Stimulated activated CD4-positive, alpha-beta T cell treated with anti-CD3 and anti-CD28 coated beads, Interleukin-1b, Interleukin-23, amount 100 ng/mL, for 1 hour (primary cell): ENCODE results near the gene UBE2J2.

Experiments
- DNase-seq, 2 donors: peaks; one replicate each; pipeline ENCODE4 v3.0.0-alpha.2; 2020; ENCODE audit warnings: low read depth in 2 of 2

Gene UBE2J2

DNA sequence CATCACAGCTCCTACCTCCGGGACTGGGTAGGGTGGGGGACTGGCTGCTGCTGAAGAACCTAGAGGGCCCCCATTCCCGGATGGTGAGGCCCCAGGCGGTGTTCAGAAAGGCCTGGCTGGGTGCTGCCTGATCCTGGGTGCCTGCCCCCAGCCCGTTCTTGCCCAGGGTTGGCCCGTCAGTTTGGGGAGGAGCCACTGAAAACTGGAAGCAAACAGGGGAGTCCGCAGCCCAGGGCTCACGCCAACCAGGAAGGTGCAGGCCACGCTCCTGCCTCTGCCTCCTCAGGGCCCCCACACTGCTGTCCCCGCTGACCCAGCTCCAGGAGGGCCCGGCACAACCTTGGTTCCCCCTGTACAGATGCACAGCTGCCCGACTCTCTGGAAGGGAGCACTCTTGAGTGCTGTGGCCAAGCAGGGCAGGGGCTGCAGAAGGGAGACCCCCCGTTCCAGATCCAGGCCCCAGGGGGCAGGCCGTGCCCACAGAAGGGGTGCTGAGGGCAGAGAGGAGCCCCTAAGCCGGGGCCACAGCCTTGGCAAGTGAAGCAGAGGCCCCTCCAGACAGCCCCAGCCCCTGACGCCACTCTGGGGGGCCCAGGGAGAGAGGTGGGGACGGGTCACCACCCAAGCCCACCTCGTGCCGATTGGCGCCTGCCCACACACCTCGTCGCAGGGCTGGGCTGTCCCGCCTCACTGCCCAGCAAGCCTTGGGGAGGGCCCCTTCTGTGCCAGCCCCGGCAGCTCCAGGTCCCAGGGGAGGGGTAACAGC lies 32.6 kb downstream of the UBE2J2 start:
- DNase-seq, result no peak

GRCh38 chr1:1240348-1240732 lies 33.3 kb downstream of the UBE2J2 start:
- no peak for DNase-seq

DNA sequence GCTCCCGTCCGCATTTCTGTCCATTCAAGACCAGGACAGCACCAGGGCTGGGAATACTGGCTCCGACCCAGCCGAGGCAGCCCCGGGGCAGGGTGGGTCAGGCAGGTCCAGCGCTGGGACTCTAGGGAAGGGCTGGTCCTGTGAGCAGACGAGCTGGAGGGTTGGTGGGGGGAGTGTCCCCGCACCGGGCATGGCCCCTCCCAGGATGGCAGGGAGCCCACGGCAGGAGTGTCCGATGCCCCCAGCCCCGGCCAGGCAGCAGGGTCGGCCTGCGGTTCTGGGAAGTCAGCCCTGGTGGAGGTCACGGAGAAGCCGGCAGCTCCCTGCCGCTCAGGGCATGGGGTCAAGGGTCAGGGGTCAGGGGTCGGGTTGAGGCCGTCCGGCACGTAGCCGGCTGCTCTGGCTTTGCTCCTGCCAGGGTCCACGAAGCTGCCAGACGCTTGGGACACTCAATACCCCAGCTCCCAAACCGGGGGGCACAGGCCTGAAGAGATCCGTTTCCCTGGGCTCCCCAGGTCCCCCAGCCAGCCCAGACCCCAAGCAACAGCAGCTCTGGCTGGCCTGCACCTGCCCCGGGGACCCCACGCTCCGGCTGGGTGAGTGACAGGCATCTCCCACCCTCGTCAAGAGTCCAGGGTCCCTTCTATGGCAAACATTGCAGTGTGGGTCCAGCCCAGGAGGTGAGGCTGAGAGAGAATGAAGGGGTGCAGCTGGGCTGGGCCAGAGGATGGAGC lies 33.9 kb downstream of the UBE2J2 start:
- DNase-seq, result no peak

- DNase-seq, result no peak
Observed at GRCh38 chr1:1239227-1239613, 34.4 kb downstream of the UBE2J2 start.

GRCh38 chr1:1238702-1239178 lies 34.9 kb downstream of the UBE2J2 start:
- DNase-seq, result no peak

DNA sequence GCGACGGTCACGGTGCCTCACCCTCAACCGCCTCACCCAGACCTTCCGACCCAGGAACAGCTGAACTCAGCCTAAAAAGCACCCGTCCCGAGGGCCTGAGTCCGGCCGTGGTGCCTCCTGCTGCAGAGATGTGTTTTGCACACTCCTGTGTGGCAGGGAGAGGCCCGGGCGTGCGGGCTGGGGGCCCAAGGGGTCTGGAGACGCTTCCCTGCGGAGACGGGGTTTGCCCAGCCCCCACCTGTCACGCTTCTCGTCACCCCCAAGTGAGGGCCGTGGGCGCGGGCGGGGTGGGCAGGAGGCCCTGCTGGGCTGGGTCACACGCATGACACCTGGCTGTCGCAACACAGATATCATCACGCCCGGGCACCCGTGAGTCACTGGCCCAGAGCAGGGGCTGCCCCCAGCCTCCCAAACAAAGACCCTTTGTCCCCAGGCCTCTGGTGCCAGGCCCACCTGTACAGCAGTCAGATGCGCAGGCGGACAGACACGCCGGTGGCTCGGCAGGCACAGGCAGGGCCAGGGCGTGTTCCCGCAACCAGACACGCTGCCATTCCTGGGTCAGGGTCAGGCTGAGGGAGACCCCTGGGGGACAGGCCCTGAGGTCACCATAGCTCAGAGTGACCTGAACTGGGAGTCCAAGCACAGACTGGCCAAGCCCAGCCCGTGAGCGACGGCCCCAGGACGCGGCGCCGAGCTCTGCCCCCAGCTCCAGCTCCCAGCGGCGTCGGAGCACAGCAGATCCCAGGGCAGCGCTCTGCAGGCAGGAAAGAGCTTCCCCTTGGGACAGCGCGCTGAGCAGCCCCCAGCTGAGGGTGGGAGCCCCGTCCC lies 35.6 kb downstream of the UBE2J2 start:
- DNase-seq, result no peak

- no peak for DNase-seq
Observed at GRCh38 chr1:1236945-1237873, 36.4 kb downstream of the UBE2J2 start.

GRCh38 chr1:1236176-1236763 lies 37.4 kb downstream of the UBE2J2 start:
- DNase-seq, result no peak

DNA sequence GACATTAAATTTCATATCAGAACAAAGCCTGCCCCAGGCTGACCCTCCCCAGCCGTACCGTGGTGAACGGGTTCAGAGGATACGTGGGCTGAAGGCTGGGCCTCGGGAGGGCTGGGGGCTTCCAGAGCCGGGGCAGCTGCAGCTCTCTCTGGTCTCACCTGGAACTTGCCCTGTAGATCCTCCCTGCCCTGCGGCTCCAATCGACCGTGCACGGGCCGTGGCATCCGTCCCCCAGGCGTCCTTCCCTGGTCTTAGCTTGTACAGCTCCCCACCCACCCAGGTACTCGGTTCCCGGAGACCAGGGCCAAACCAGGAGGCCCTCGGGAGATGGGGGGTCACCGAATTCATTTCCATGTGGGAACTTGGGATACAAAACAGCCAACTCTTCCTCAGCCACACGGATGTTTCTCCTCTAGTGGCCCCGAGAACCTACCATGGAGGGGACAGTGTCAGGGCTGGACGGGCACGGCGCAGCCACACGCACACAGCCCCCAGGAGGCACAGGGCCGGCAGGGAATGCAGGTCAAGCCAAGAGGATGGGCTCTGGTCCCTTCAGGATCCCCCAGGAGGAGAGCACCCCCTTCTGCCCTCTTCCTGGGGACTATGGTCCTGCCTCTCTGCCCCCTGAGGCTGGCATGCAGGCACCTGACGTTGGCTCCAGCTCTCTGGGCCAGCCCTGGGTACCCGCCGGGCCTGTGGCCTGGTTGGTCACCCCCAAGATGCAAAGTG lies 38.5 kb downstream of the UBE2J2 start:
- DNase-seq, result no peak

GRCh38 chr1:1234180-1234808 lies 39.4 kb downstream of the UBE2J2 start:
- no peak for DNase-seq

GRCh38 chr1:1233567-1233892 lies 40.1 kb downstream of the UBE2J2 start:
- no peak for DNase-seq

DNA sequence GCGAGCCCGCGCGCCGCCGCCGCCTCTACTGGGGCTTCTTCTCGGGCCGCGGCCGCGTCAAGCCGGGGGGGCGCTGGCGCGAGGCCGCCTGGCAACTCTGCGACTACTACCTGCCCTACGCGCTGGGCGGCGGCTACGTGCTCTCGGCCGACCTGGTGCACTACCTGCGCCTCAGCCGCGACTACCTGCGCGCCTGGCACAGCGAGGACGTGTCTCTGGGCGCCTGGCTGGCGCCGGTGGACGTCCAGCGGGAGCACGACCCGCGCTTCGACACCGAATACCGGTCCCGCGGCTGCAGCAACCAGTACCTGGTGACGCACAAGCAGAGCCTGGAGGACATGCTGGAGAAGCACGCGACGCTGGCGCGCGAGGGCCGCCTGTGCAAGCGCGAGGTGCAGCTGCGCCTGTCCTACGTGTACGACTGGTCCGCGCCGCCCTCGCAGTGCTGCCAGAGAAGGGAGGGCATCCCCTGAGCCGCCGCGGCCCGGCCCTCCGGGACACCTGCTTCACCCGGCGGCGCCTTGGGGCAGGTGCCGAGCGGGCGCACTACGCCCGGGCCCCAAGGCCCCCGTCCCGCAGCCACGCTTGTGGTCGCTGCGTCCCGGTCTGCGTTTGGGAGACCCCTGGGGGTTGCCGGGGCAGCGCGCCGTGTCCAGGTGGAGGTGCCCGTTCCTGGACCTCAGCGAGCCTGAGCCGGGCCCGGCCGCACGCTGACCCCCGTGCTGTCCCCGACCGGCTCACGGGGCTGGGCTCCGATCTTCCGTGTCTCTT lies 40.7 kb downstream of the UBE2J2 start:
- no peak for DNase-seq

GRCh38 chr1:1232208-1232795 lies 41.4 kb downstream of the UBE2J2 start, which contains the start of gene B3GALT6:
Gene B3GALT6 (plus strand): TSS chr1:1232237. CDS start chr1:1232279, 42 bp downstream.
- no peak for DNase-seq

- DNase-seq, result peak; percentile 88 to 94
Observed at GRCh38 chr1:1231400-1232207, 42.0 kb downstream of the UBE2J2 start, which contains the start of gene SDF4. Gene SDF4 (minus strand): TSS chr1:1232001. CDS start chr1:1228772, 3,229 bp downstream.

- DNase-seq, result no peak
Observed at GRCh38 chr1:1230656-1231399, 42.8 kb downstream of the UBE2J2 start.

DNA sequence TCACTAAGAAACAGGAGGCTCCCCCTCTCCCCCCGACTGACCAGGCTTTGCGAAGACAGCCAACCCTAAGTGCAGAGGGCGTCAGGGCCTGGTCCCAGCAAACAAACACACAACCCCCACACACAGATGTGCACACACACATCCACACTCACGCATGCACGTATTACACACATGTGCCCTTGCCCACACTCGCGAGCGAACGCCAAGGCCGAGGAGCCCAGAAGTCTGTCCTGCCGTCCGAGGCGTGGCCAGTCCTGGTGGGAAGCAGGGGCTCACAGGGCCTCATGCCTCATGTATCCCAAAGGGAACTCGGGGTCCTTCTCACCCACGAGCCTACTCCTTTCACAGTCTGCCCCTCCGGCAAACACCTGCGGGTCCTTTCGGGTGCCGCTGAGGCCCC lies 43.9 kb downstream of the UBE2J2 start:
- DNase-seq, result no peak
